WTC11 (cell line): ENCODE measurements around the gene WHAMM. TPM values are rescaled to one million over a fixed set of nuclear protein-coding genes. Genes with fewer than 3 reads are reported as not detected.

Experiments
- ATAC-seq: fragments of 200-7000 bp; cut with Tn5 transposase; 2 replicates; pipeline ENCODE4 v1.10.0; 2021; ENCODE audit warnings: mild to moderate bottlenecking, moderate library complexity
- CTCF ChIA-PET: fragments of 300-600 bp; sonication (Branson Sonifier 250); formaldehyde crosslinking; loops from one replicate; lab custom pipeline; 2021; ENCODE audit warnings: antibody characterized with exemption; lab: Charles Lee
- POLR2A ChIA-PET: fragments of 350-600 bp; sonication (Branson Sonifier 250); formaldehyde crosslinking; loops from one replicate; lab custom pipeline; 2021; ENCODE audit warnings: antibody characterized with exemption; lab: Charles Lee
- DNase-seq: peaks from one replicate; pipeline ENCODE4 v3.0.0; 2021; ENCODE audit warnings: low spot score
- H3K27ac Mint-ChIP-seq: 2 replicates; pipeline ENCODE4 v1.8.0; 2021; ENCODE audit warnings: mixed read lengths
- H3K27me3 Mint-ChIP-seq: 2 replicates; pipeline ENCODE4 v1.8.0; 2021; ENCODE audit warnings: low read depth, mild to moderate bottlenecking, moderate library complexity, mixed read lengths
- H3K36me3 Mint-ChIP-seq: 2 replicates; pipeline ENCODE4 v1.8.0; 2021; ENCODE audit warnings: mixed read lengths
- H3K4me1 Mint-ChIP-seq: 2 replicates; pipeline ENCODE4 v1.8.0; 2022; ENCODE audit warnings: mixed read lengths
- H3K4me3 Mint-ChIP-seq: 2 replicates; pipeline ENCODE4 v1.8.0; 2021; ENCODE audit warnings: mild to moderate bottlenecking, moderate library complexity, mixed read lengths
- H3K9me3 Mint-ChIP-seq: 2 replicates; pipeline ENCODE4 v1.8.0; 2021; ENCODE audit warnings: mixed read lengths
- ARID4B ChIP-seq: sonication (generic); formaldehyde crosslinking; IDR thresholded peaks from 2 replicates; pipeline ENCODE4 v1.8.0; 2023; ENCODE audit warnings: missing genetic modification reagents, mild to moderate bottlenecking, borderline replicate concordance
- CREB1 ChIP-seq: sonication (generic); formaldehyde crosslinking; IDR thresholded peaks from 2 replicates; pipeline ENCODE4 v1.8.0; 2023; ENCODE audit warnings: mild to moderate bottlenecking, missing genetic modification reagents
- FOXK1 ChIP-seq: sonication (generic); formaldehyde crosslinking; IDR thresholded peaks from 2 replicates; pipeline ENCODE4 v1.8.0; 2022; ENCODE audit warnings: mild to moderate bottlenecking, moderate library complexity, missing genetic modification reagents
- FOXP1 ChIP-seq: sonication (generic); formaldehyde crosslinking; IDR thresholded peaks from 2 replicates; pipeline ENCODE4 v1.8.0; 2022; ENCODE audit warnings: missing genetic modification reagents, mild to moderate bottlenecking, moderate library complexity, borderline replicate concordance
- GABPB1 ChIP-seq: sonication (generic); formaldehyde crosslinking; IDR thresholded peaks from 2 replicates; pipeline ENCODE4 v1.8.1; 2023; ENCODE audit warnings: mild to moderate bottlenecking, missing genetic modification reagents
- GRHL2 ChIP-seq: fragments of 250-450 bp; sonication (Bioruptor Pico); IDR thresholded peaks from 2 replicates; pipeline ENCODE4 v1.8.0; 2022; ENCODE audit warnings: mild to moderate bottlenecking, moderate library complexity; ENCODE audit not compliant: insufficient replicate concordance, severe bottlenecking
- JUN ChIP-seq: sonication (generic); formaldehyde crosslinking; IDR thresholded peaks from 2 replicates; pipeline ENCODE4 v1.8.0; 2023; ENCODE audit warnings: mild to moderate bottlenecking, missing genetic modification reagents
- KAT7 ChIP-seq: sonication (generic); formaldehyde crosslinking; IDR thresholded peaks from 2 replicates; pipeline ENCODE4 v1.8.1; 2023; ENCODE audit warnings: missing genetic modification reagents, mild to moderate bottlenecking, borderline replicate concordance
- NR2C2 ChIP-seq: sonication (generic); formaldehyde crosslinking; IDR thresholded peaks from 2 replicates; pipeline ENCODE4 v1.8.0; 2022; ENCODE audit warnings: mild to moderate bottlenecking, missing genetic modification reagents
- RELA ChIP-seq: sonication (generic); formaldehyde crosslinking; IDR thresholded peaks from 2 replicates; pipeline ENCODE4 v1.8.1; 2022; ENCODE audit warnings: missing genetic modification reagents, mild to moderate bottlenecking, borderline replicate concordance
- SOX15 ChIP-seq: fragments of 250-450 bp; sonication (Bioruptor Pico); IDR thresholded peaks from 2 replicates; pipeline ENCODE4 v1.9.0; 2021; ENCODE audit warnings: mild to moderate bottlenecking
- TEAD1 ChIP-seq: sonication (generic); formaldehyde crosslinking; IDR thresholded peaks from 2 replicates; pipeline ENCODE4 v1.8.0; 2022; ENCODE audit warnings: mild to moderate bottlenecking, missing genetic modification reagents
- ZBTB21 ChIP-seq: sonication (generic); formaldehyde crosslinking; IDR thresholded peaks from 2 replicates; pipeline ENCODE4 v1.8.1; 2023; ENCODE audit warnings: mild to moderate bottlenecking, missing genetic modification reagents, borderline replicate concordance
- ZBTB43 ChIP-seq: sonication (generic); formaldehyde crosslinking; IDR thresholded peaks from 2 replicates; pipeline ENCODE4 v1.8.1; 2023; ENCODE audit warnings: mild to moderate bottlenecking, missing genetic modification reagents
- ZNF512 ChIP-seq: sonication (generic); formaldehyde crosslinking; IDR thresholded peaks from 2 replicates; pipeline ENCODE4 v1.8.1; 2022; ENCODE audit warnings: missing genetic modification reagents, borderline replicate concordance
- ZNF671 ChIP-seq: fragments of 250-450 bp; sonication (Bioruptor Pico); IDR thresholded peaks from 2 replicates; pipeline ENCODE4 v1.8.0; 2021; ENCODE audit warnings: mild to moderate bottlenecking
- total RNA-seq: library from RNA; stranded (reverse); gene quantifications from 3 replicates; pipeline ENCODE4 v1.2.3, GENCODE V29; 2021
- TF ChIP-seq, protein P1 (sequence below): fragments of 250-450 bp; sonication (Bioruptor Pico); conservative IDR thresholded peaks from 2 replicates; pipeline ENCODE4 v1.9.0; 2021; ENCODE audit warnings: mild to moderate bottlenecking
- TF ChIP-seq, protein P2 (sequence below): sonication (generic); formaldehyde crosslinking; IDR thresholded peaks from 2 replicates; pipeline ENCODE4 v1.8.1; 2022; ENCODE audit warnings: mild to moderate bottlenecking, missing genetic modification reagents, moderate library complexity, borderline replicate concordance
- TF ChIP-seq, protein P3 (sequence below): fragments of 250-450 bp; sonication (Bioruptor Pico); IDR thresholded peaks from 2 replicates; pipeline ENCODE4 v1.9.0; 2021; ENCODE audit warnings: mild to moderate bottlenecking, borderline replicate concordance
- TF ChIP-seq, protein P4 (sequence below): sonication (generic); formaldehyde crosslinking; IDR thresholded peaks from 2 replicates; pipeline ENCODE4 v1.8.0; 2023; ENCODE audit warnings: missing genetic modification reagents

WHAMM gene
- total RNA-seq, 1 experiment from 2014 or later, result 3.2 TPM

DNA sequence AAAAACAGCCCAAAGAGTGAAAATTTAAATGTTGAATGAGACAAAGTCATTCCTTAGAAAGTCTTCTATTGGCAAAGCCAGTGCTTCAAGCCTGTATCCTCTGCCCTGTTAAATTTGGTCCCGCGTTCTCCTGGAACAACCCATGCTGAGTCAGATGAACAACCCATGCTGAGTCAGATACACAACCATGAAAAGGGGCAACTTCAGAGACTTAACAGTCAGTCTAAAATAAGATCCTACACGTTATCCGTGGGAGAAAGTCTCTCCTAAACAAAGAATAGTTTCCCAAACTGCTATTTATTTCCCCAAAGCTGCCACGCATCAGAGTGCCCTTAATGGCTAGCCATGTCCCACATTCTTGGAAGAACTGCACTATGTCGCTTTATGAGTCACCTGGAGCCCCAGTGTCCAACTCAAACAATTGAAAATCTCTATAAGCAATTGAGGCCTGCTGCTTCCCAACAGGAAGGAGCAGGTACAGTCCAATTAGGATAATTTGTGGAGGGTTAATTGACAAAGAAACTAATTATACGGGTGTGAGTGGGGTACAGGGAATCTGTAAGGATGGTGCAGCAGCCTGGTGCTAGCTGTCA, 66.1 kb downstream of the WHAMM start:
- CTCF ChIA-PET, result no interaction called here
- ATAC-seq (no peak), DNase-seq (no peak)
- H3K27ac Mint-ChIP-seq, result no peak overlapping the region
- no peak for TF ChIP-seq JUN (CRISPR knock-in tag)
- TF ChIP-seq, protein P1, sequence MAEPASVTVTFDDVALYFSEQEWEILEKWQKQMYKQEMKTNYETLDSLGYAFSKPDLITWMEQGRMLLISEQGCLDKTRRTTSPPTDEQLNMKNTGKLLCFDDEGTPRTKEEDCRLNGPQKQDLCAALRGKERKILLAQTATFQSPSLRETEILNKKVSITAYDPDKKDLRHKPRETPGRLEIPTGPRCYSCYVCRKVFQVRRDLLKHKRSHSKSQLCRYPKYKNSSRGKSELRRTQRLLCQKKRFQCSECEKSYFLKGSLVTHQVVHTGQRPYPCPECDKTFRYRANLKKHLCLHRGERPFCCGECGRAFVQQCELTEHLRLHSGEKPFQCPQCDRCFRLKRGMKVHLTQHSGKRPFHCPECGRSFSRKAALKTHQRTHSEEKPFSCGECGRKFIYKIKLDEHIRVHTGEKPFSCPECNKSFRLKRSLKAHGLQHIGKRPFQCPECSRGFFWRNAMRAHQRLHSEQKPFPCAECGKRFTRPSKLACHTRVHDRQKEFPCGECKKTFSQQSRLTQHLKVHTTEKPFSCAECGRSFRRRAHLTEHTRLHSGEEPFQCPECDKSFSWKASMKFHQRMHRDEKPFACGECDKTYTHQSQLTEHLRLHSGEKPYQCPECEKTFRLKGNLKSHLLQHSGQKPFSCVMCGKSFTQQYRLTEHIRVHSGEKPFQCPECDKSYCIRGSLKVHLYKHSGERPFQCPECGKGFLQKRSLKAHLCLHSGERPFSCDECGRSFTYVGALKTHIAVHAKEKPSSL, result no peak
- TF ChIP-seq SOX15 (CRISPR knock-in tag), result no peak
- no peak for TF ChIP-seq GABPB1 (CRISPR knock-in tag)
- TF ChIP-seq ZNF512 (CRISPR knock-in tag), result no peak
- no peak for TF ChIP-seq GRHL2 (CRISPR knock-in tag)
- no peak for TF ChIP-seq FOXP1 (CRISPR knock-in tag)
- no peak for TF ChIP-seq CREB1 (CRISPR knock-in tag)
- TF ChIP-seq FOXK1 (CRISPR knock-in tag), result no peak
- no peak for TF ChIP-seq ZBTB43 (CRISPR knock-in tag)
- TF ChIP-seq, protein P2, sequence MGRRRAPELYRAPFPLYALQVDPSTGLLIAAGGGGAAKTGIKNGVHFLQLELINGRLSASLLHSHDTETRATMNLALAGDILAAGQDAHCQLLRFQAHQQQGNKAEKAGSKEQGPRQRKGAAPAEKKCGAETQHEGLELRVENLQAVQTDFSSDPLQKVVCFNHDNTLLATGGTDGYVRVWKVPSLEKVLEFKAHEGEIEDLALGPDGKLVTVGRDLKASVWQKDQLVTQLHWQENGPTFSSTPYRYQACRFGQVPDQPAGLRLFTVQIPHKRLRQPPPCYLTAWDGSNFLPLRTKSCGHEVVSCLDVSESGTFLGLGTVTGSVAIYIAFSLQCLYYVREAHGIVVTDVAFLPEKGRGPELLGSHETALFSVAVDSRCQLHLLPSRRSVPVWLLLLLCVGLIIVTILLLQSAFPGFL, result no peak
- TF ChIP-seq RELA, result no peak
- TF ChIP-seq ZBTB21 (CRISPR knock-in tag), result no peak
- TF ChIP-seq, protein P3, sequence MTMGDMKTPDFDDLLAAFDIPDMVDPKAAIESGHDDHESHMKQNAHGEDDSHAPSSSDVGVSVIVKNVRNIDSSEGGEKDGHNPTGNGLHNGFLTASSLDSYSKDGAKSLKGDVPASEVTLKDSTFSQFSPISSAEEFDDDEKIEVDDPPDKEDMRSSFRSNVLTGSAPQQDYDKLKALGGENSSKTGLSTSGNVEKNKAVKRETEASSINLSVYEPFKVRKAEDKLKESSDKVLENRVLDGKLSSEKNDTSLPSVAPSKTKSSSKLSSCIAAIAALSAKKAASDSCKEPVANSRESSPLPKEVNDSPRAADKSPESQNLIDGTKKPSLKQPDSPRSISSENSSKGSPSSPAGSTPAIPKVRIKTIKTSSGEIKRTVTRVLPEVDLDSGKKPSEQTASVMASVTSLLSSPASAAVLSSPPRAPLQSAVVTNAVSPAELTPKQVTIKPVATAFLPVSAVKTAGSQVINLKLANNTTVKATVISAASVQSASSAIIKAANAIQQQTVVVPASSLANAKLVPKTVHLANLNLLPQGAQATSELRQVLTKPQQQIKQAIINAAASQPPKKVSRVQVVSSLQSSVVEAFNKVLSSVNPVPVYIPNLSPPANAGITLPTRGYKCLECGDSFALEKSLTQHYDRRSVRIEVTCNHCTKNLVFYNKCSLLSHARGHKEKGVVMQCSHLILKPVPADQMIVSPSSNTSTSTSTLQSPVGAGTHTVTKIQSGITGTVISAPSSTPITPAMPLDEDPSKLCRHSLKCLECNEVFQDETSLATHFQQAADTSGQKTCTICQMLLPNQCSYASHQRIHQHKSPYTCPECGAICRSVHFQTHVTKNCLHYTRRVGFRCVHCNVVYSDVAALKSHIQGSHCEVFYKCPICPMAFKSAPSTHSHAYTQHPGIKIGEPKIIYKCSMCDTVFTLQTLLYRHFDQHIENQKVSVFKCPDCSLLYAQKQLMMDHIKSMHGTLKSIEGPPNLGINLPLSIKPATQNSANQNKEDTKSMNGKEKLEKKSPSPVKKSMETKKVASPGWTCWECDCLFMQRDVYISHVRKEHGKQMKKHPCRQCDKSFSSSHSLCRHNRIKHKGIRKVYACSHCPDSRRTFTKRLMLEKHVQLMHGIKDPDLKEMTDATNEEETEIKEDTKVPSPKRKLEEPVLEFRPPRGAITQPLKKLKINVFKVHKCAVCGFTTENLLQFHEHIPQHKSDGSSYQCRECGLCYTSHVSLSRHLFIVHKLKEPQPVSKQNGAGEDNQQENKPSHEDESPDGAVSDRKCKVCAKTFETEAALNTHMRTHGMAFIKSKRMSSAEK (CRISPR knock-in tag), result no peak
- TF ChIP-seq KAT7 (CRISPR knock-in tag), result no peak
- TF ChIP-seq NR2C2 (CRISPR knock-in tag), result no peak
- TF ChIP-seq TEAD1, result no peak
- TF ChIP-seq ARID4B, result no peak
- TF ChIP-seq ZNF671 (CRISPR knock-in tag), result no peak
- TF ChIP-seq, protein P4, sequence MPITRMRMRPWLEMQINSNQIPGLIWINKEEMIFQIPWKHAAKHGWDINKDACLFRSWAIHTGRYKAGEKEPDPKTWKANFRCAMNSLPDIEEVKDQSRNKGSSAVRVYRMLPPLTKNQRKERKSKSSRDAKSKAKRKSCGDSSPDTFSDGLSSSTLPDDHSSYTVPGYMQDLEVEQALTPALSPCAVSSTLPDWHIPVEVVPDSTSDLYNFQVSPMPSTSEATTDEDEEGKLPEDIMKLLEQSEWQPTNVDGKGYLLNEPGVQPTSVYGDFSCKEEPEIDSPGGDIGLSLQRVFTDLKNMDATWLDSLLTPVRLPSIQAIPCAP (CRISPR knock-in tag), result no peak
- TF ChIP-seq, all 79 proteins: peak for 0
- POLR2A ChIA-PET, result no interaction called here
- no peaks in the 10 kb centered on the region for H3K4me1 Mint-ChIP-seq
- H3K27me3 Mint-ChIP-seq, result no peaks in the 10 kb centered on the region
- H3K9me3 Mint-ChIP-seq, result no peaks in the 10 kb centered on the region
- H3K36me3 Mint-ChIP-seq, result no peaks in the 10 kb centered on the region
- no peak overlapping the region for H3K4me3 Mint-ChIP-seq
